HG02610 (cell line): ENCODE data around the gene DNM1.
"Not testable (repeated sequence)": the region's sequence is repeated elsewhere in the genome, so short reads cannot be mapped to it uniquely, and the experiment has no call there.

Experiments
- ATAC-seq: cut with Tn5 transposase; IDR thresholded peaks from one replicate; pipeline ENCODE4 v1.9.1; 2021; ENCODE audit warnings: mild to moderate bottlenecking, moderate library complexity; ENCODE audit not compliant: unreplicated experiment

DNM1 gene

DNA sequence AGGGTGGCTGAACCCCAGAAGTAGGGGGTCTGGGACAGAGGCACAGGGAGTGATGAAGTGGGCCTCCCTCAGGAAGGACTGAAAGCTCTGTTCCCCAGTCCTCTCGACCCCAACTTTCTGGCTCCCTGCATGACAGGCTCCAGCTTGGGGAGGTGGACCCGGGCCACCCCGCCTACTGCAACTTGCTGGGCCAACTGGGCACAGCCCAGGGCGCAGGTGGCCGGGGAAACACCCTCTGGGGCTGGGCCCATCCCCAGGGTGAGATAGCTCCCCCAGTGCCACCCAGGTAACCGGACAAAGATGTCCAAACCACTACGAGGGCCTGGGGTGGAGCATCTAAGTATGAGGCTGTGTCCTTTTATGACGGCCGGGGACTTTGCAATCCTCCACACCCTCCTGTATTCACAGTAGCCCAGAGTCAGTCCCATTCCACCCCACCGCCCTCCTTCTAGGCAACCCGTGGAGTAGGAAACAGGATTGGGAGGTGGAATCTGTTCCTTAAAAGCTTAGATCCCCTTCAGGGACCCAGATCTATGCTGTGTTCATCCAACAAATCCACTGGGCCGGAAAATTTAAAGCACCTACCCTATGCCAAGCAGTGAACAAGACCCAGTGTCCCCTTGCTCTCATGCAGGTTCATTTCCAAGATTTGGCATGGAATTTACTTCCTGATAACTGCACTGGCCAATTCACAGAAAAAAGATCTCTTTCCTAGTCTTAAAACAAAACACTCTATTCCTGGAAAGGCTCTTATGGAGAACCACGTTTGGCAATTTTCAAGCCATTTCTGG is 19.9 kb downstream of the DNM1 start:
- no peak for ATAC-seq

DNA sequence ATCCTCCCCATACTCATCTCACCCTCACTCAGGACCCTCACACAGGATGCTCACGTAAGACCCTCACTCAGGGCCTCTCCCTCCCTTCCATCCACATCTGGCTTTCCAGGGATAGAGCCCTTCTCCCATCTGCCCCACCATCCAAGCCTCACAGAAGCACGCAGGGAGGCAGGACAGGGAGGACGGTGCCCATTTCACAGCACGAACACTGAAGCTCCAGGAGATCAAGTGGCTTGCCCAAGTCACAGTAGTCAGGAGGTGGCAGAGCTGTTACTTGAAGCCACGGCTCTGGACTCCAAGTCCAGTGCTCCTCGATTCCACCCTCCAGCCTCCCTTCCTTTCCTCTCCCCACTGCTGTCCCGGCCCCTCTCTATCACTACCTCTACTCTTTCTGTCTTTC is 21.7 kb downstream of the DNM1 start:
- no peak for ATAC-seq

DNA sequence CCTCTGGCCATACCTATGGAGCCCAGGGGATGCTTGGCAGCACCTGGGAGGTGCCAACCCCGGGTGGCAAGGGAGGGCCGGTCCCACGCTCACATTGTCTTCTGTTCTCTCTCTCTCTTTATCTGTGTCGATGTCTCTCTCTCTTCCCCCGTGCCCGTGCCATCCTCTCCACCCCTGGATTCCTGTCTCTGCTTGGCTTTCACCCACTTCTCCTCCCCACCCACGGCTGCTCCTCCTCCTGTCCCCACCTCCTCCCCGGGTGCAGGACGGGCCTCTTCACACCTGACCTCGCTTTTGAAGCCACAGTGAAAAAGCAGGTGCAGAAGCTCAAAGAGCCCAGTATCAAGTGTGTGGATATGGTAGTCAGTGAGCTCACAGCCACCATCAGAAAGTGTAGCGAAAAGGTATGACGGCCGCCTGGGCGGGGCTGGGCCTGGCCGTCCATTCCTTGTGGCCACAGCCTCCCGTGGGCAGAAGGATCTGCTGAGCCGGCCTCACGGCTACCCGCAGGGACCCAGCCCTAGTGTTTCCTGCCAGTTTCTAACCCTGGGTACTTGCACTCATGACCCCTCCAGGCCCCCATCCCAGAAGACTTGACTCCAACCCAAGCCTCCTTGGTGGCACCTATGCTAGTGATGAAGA is 22.7 kb downstream of the DNM1 start:
- no peak for ATAC-seq

- no peak for ATAC-seq
These were observed 23.2 kb downstream of the DNM1 start for GRCh38 chr9:128226412-128226801.

GRCh38 chr9:128230897-128231296 is 27.7 kb downstream of the DNM1 start:
- not testable (repeated sequence) for ATAC-seq

GRCh38 chr9:128231638-128232527 is 28.7 kb downstream of the DNM1 start:
- ATAC-seq, result no peak

DNA sequence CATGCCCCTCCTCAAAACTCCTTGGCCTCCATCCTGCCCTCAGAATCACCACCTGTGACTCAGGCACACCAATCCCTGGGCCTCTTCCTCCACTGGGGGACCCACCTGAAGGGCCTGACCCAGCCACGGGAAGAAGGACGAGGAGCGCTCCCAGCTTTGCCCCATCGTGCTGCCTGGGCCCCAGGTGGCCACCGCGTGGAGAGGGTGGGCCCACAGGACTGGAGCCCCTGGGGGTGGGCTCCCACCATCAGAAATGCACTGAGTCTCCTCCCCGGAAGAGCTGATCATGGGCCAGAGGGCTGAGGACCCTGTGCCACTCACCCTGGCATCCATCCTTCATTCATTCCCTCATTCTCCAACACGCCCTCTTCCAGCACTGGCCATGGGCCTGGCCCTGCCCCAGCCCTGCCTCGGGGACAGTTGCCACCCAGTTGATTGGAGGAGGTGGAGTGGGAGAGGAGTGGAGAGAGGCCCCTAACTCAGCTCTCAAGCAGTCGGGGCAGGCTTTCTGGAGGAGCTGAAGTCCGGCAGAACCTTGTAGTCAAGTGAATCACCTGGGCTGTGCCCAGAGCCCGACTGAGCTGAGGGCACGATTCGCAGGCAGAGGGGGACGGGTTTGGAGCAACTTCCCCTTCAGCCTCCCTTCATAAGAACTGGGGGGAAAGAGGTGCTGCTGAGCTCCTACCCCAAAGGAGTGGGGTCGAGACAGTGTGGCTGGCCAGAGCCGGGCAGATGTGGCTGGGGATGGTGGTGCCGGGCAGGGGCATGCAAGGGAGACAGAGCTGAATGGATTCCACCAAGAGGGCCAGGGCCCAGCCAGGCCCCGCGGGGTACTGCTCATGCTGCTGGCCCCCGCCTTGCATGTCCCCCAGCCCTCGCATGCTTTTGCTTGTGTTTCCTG is 29.6 kb downstream of the DNM1 start:
- no peak for ATAC-seq

- ATAC-seq, result no peak
These were observed 30.7 kb downstream of the DNM1 start for GRCh38 chr9:128233817-128234406.

DNA sequence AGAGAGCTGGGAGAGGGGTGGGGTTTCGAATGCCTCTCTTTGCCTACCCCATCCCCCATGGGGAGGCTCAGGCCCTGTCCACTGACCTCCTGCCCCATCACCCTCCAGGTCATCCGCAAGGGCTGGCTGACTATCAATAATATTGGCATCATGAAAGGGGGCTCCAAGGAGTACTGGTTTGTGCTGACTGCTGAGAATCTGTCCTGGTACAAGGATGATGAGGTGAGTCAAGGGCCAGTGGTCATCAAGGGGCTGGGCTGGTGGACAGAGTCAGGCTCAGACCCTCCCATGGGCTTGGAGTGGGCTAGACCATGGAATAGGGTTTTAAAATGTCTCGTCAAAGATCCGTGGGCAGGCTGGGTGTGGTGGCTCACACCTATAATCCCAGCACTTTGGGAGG is 38.9 kb downstream of the DNM1 start:
- no peak for ATAC-seq

GRCh38 chr9:128242828-128243214 is 39.6 kb downstream of the DNM1 start:
- ATAC-seq, result no peak

- no peak for ATAC-seq
These were observed 40.2 kb downstream of the DNM1 start for GRCh38 chr9:128243215-128244018.

DNA sequence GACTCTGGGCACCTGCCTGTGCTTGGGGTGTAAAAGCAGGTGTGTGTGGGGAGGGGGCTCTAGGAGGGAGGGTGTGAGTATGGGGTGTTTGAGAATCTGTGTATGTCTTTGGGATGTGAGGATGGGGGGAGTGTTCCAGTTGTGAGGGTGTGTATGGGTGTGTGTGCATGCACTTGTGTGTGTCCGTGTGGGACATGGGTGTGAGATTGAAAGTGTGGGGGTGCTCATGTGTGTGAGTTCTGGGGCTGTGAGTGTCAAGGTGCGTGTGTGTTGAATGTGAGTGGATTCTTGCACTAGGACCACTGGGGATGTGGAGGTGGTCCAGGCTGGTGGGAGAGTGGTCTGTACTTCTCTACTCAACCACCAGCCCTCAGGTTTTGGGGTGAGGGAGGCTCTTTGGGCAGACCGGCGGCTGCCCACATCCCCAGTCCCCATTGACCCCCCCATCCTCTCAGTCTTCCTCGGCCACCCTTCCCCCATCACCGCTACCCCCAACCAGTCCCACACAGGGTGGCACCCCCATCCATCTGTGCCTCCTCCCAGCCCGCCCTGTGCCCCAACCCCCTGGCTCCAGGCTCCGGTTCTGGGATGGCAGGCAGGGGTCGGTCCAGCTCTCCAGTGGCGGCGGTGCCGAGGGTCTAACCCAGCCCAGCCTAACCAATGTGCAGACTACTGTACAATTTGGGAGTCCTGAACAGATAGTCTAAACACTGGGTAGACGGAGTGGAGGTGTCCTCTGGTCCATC is 41.1 kb downstream of the DNM1 start:
- ATAC-seq, result no peak

DNA sequence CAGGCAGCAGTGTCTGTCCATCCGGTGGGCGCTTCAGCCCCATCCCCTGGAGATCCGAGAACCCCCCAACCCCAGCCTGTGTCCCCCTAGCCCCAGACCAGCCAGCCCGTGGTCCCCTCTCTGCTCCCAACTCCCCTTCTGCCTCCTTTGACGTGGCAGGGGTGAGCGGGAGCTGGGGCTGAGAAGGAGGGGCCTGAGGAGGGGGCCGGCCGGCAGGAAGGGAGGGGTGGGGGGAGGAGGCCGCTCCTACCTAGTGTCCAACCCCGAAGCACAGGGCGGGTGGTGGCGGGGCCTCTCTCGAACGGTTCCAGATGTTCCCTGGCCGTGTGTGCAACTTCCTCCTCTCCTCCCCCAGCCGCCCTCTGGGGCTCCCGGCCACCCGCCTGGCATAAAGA is 41.7 kb downstream of the DNM1 start:
- ATAC-seq, result no peak

GRCh38 chr9:128245421-128246151 is 42.4 kb downstream of the DNM1 start:
- no peak for ATAC-seq

- ATAC-seq, result no peak
These were observed 43.3 kb downstream of the DNM1 start for GRCh38 chr9:128246471-128246870.

GRCh38 chr9:128247226-128247803 is 44.1 kb downstream of the DNM1 start:
- no peak for ATAC-seq

DNA sequence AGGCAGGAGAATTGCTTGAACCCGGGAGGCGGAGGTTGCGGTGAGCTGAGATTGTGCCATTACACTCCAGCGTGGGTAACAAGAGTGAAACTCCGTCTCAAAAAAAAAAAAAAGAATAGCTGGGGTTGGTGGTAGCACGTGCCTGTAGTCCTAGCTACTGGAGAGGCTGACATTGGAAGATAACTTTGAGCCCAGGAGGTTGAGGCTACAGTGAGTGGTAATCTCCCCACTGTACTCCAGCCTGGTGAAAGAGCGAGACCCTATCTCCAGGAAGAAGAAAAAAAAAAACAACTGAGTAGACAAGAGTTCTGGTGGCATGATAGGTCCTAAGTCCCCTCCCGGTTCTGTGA is 46.4 kb downstream of the DNM1 start:
- no peak for ATAC-seq
